Panc1 (cell line): ENCODE measurements around the gene ADAT1.

ENCODE experiments used
- CTCF ChIP-seq: fragments of 450-650 bp; IDR thresholded peaks from 2 replicates; pipeline ENCODE4 v1.5.1; 2017; ENCODE audit warnings: mild to moderate bottlenecking
- POLR2AphosphoS5 ChIP-seq: IDR thresholded peaks from 2 replicates; pipeline ENCODE4 v1.6.1; 2012; ENCODE audit warnings: mild to moderate bottlenecking, low read depth, low read length, moderate library complexity
- SIN3A ChIP-seq: IDR thresholded peaks from 2 replicates; pipeline ENCODE4 v1.6.1; 2012; ENCODE audit warnings: low read depth, mild to moderate bottlenecking, low read length, moderate library complexity, borderline replicate concordance; ENCODE audit not compliant: insufficient read depth
- TCF7L2 ChIP-seq: IDR thresholded peaks from 2 replicates; pipeline ENCODE4 v1.6.1; 2011; ENCODE audit warnings: mild to moderate bottlenecking, low read depth, low read length, inconsistent platforms
- TF ChIP-seq, protein P1 (sequence below), 2 experiments: IDR thresholded peaks; 2 replicates each; pipeline ENCODE4 v1.6.1; 2011 to 2012; ENCODE audit warnings: low read depth in 2 of 2, control low read depth in 1 of 2, low read length in 1 of 2, mild to moderate bottlenecking in 1 of 2, moderate library complexity in 1 of 2; ENCODE audit not compliant: insufficient read depth in 1 of 2

DNA sequence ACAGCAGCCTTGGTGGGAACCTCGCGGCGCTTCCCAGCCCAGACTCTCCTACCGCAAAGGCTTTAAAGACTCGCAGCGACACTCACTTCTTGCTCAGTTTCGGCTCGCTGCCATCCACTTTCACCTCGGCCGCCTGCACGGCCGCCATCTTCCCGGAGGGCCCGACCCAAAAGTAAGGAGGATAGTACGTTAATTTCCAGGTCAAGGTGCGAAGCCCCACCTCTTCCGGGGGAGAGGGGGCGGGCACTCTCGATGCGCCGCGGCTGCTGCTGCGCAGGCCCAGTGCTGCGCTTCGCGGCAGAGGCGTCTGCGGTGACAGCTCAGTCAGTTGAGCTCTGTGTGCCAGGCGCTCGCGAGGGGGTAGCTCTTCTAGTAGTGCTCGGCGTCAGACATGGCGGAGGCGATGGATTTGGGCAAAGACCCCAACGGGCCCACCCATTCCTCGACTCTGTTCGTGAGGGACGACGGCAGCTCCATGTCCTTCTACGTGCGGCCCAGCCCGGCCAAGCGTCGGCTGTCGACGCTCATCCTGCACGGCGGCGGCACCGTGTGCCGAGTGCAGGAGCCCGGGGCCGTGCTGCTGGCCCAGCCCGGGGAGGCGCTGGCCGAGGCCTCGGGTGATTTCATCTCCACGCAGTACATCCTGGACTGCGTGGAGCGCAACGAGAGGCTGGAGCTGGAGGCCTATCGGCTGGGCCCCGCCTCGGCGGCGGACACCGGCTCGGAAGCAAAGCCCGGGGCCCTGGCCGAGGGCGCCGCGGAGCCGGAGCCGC is 24.6 kb upstream of the ADAT1 start, which contains the start of the genes KARS1 and TERF2IP:
- TF ChIP-seq POLR2AphosphoS5 (peak; percentile 85), CTCF (no peak), SIN3A (peak; percentile 69; the same call in 1 of the 2 replicates), TCF7L2 (no peak)
- TF ChIP-seq, protein P1, sequence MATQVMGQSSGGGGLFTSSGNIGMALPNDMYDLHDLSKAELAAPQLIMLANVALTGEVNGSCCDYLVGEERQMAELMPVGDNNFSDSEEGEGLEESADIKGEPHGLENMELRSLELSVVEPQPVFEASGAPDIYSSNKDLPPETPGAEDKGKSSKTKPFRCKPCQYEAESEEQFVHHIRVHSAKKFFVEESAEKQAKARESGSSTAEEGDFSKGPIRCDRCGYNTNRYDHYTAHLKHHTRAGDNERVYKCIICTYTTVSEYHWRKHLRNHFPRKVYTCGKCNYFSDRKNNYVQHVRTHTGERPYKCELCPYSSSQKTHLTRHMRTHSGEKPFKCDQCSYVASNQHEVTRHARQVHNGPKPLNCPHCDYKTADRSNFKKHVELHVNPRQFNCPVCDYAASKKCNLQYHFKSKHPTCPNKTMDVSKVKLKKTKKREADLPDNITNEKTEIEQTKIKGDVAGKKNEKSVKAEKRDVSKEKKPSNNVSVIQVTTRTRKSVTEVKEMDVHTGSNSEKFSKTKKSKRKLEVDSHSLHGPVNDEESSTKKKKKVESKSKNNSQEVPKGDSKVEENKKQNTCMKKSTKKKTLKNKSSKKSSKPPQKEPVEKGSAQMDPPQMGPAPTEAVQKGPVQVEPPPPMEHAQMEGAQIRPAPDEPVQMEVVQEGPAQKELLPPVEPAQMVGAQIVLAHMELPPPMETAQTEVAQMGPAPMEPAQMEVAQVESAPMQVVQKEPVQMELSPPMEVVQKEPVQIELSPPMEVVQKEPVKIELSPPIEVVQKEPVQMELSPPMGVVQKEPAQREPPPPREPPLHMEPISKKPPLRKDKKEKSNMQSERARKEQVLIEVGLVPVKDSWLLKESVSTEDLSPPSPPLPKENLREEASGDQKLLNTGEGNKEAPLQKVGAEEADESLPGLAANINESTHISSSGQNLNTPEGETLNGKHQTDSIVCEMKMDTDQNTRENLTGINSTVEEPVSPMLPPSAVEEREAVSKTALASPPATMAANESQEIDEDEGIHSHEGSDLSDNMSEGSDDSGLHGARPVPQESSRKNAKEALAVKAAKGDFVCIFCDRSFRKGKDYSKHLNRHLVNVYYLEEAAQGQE (IDR thresholded peaks at IDR 0.05; ENCODE audit: insufficient read depth in 1 of 2, low read depth in 2 of 2, low read length in 1 of 2) = no peak
